DOHH2 (cell line): ENCODE measurements around the gene CNN1.

ENCODE experiments used
- CTCF ChIP-seq: fragments of 200-600 bp; sonication (generic); IDR thresholded peaks from one replicate; pipeline ENCODE4 v1.5.1; 2014; ENCODE audit warnings: antibody characterized with exemption, mild to moderate bottlenecking, low read depth, low read length; ENCODE audit not compliant: poor library complexity, severe bottlenecking
- EZH2phosphoT487 ChIP-seq: fragments of 200-600 bp; sonication (generic); IDR thresholded peaks from 2 replicates; pipeline ENCODE4 v1.6.1; 2017; ENCODE audit warnings: borderline replicate concordance, mild to moderate bottlenecking, antibody characterized with exemption, low read length, moderate library complexity, mixed read lengths

GRCh38 chr19:11506101-11506555 lies 32.5 kb upstream of the CNN1 start:
- TF ChIP-seq CTCF: no peak
- no peak for TF ChIP-seq EZH2phosphoT487
